LNCAP (cell line): Measurements from ENCODE around the gene STPG3.

ENCODE experiments used
- CTCF ChIP-seq: fragments of 450-650 bp; IDR thresholded peaks from 2 replicates; pipeline ENCODE4 v1.5.1; 2017; ENCODE audit warnings: mild to moderate bottlenecking

The STPG3 gene

DNA sequence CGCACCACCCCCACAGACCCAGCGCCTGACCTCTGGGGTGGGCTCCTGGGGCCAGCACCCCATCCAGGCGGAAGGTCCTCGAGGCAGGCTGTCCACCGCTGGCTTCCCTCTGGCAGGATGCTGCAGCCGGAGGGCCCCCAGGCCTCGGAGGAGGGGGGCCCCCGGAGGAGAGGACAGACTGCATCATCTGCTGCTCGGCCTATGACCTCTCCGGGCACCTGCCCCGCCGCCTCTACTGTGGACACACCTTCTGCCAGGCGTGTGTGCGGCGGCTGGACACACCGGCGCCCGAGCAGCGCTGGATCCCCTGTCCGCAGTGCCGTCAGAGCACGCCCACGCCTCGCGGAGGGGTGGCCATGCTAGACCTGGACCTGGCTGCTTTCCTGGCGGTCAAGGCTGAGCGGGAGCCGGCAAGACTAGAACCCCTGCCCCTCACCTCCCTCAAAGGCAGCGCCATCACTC is 22.5 kb upstream of the STPG3 start:
- TF ChIP-seq CTCF: no peak

GRCh38 chr9:137228968-137229896 is 21.9 kb upstream of the STPG3 start:
- no peak for TF ChIP-seq CTCF

DNA sequence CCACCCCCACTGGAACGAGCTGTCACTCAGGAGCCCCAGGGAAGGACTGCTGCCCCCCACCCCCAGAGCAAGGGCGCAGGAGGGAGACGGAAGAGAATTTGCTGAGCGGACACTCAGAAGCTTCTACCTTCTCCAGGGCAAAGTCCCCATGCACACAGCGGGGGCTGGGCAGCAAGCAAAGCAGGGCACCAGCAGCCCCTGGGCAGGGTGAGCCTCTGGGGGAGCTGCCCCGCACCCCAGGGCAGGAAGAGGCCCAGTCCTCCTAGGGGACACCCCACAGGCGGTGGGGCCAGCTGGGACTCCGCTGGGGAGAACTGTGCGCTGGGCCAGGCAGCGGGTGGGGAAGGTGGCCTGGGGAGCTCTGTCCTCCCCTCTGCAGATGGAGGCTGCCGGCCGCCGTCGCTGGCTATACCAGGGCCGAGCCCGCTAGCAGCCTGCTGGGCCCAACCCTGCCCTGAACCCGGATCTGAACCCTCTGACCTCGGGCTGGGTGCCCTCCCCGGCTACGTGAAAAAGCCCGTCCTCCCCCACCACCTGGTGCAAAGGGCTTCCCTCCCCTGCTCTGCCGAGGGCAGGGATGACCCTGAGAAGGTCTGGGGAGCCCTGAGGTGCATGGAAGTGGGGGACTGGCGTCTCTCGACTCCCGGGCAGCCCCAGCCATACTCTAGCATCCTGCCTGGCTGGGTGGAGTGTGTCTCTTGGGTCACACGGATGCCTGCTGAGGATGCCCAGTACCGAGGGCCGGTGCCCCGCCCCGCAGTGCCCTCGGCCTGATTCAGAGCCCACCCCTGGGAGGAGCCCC is 21.0 kb upstream of the STPG3 start:
- TF ChIP-seq CTCF: no peak

DNA sequence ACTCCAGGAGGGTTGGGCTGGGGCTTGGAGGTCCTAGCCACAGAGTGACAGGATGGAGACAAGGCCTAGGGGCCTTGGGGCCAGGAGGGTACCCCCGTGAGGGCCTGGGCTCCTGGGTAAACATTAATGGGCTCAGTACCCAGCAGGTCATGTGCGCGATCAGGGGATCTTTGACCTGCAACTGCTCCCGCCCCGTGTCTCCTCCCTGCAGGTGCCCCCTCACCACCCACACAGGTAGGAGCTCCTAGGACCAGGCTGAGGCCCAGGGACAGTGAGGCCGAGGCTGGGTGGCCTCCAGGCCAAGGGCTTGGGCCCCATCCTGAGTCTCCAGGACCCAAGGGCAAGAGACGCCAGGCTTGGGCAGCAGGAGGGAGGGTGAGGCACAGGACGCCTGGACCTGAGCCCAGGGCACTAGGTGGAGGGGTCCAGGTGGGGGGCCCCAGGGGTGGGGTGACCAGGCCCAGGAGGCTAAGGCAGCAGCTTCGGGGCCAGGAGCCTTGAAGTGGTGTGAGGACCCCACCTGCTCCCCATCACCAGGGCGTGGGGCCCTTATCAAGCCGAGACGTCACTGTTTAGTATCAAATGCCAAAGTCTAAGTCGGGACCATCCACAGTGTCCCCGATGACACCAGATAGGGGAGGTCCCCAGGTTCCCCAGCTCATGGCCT is 20.2 kb upstream of the STPG3 start, which contains the start of gene SLC34A3:
Gene SLC34A3, plus strand, starts transcription at position 197 of the 667 bp plus-strand sequence. CDS start 802 bp downstream, outside the sequence.
- no peak for TF ChIP-seq CTCF

GRCh38 chr9:137231372-137232039 is 19.6 kb upstream of the STPG3 start:
- no peak for TF ChIP-seq CTCF

GRCh38 chr9:137232101-137232500 is 19.0 kb upstream of the STPG3 start:
- no peak for TF ChIP-seq CTCF

DNA sequence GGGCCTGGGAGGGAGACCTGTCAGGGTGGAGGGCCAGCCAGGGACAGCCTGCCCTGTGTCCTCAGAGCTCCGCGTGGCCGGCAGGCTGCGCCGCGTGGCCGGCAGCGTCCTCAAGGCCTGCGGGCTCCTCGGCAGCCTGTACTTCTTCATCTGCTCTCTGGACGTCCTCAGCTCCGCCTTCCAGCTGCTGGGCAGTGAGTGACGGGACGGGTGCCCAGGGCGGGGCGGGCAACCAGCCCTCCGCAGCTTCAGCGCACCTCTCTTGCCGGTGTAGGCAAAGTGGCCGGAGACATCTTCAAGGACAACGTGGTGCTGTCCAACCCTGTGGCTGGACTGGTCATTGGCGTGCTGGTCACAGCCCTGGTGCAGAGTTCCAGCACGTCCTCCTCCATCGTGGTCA is 18.6 kb upstream of the STPG3 start:
- no peak for TF ChIP-seq CTCF
